ENCODE data around the gene KDM8. TPM values are rescaled to one million over a fixed set of nuclear protein-coding genes. Genes with fewer than 3 reads are reported as not detected.

The KDM8 gene
- polyA plus RNA-seq, 1 of the 3 experiments (the other 2 are of a cell fraction), result 3.3 TPM

- DNase-seq, result no peak
- Histone ChIP-seq H2AFZ (ENCODE audit: low read depth) (no peak overlapping the region), H3F3A (replicated peaks; ENCODE audit: insufficient read depth) (no peaks in the 10 kb centered on the region), H3K4me2 (no peak overlapping the region), H3K9me3 (no peaks in the 10 kb centered on the region), H3K27ac (ENCODE audit: low read depth in 2 of 2, low read length in 1 of 2) (no peak overlapping the region), H3K27me3 (ENCODE audit: insufficient read depth) (no peaks in the 10 kb centered on the region; the same call in 1 of the 2 replicates), H3K79me2 (ENCODE audit: insufficient read depth) (no peaks in the 10 kb centered on the region), H3K9me2 (no peaks in the 10 kb centered on the region), H3K36me3 (replicated peaks in 1 of 2; ENCODE audit: control insufficient read depth in 1 of 2, insufficient read depth in 2 of 2, low read length in 1 of 2) (no peaks in the 10 kb centered on the region), H3K4me3 (ENCODE audit: low read depth in 2 of 2, low read length in 1 of 2) (no peak overlapping the region), H3K9ac (no peak overlapping the region), H4K20me1 (ENCODE audit: insufficient read depth) (no peaks in the 10 kb centered on the region), H3K4me1 (ENCODE audit: control insufficient read depth in 1 of 2, insufficient read depth in 2 of 2, low read depth in 1 of 2, low read length in 1 of 2) (peaks cover 0 to 11% of the 10 kb centered on the region in 2 experiments; a peak in 1 of 4 replicates)
- 69% methylated on average over 6 of the region's 7 CpGs for WGBS (ENCODE audit: low lambda C conversion rate)
- ChIA-PET CTCF (interaction anchor here (1.2 to 1.8 kb wide), 2 partner anchors 10 to 11 kb away, joined by 4 to 5 read pairs; no protein-coding TSS in a partner anchor), POLR2A (no interaction called here)
- TF ChIP-seq FOSL2 (IDR thresholded peaks at IDR 0.05; ENCODE audit: borderline replicate concordance, low read depth) (no peak), USF1 (IDR thresholded peaks at IDR 0.05; ENCODE audit: borderline replicate concordance, low read depth) (no peak), MEF2A (IDR thresholded peaks at IDR 0.05; ENCODE audit: borderline replicate concordance, low read depth) (no peak), MXI1 (IDR thresholded peaks at IDR 0.05; ENCODE audit: low read depth, low read length) (no peak), RCOR1 (IDR thresholded peaks at IDR 0.05; ENCODE audit: low read length) (no peak), GATA2 (CRISPR knock-in tag; IDR thresholded peaks at IDR 0.05) (no peak), FOXJ3 (CRISPR knock-in tag; IDR thresholded peaks at IDR 0.05) (no peak), REST (IDR thresholded peaks at IDR 0.05; ENCODE audit: low read depth, low read length) (no peak), EP300 (IDR thresholded peaks at IDR 0.05; ENCODE audit: borderline replicate concordance in 1 of 2, low read depth in 1 of 2, low read length in 1 of 2) (no peak), ELF1 (IDR thresholded peaks at IDR 0.05) (no peak), ZBTB33 (IDR thresholded peaks at IDR 0.05; ENCODE audit: borderline replicate concordance, low read depth) (no peak), NRF1 (IDR thresholded peaks at IDR 0.05; ENCODE audit: low read depth, low read length) (no peak)
These were observed 11.9 kb upstream of the KDM8 start for GRCh38 chr16:27191352-27191924.
